ENCODE results near the gene MPST. TPM values are rescaled to one million over a fixed set of nuclear protein-coding genes. Genes with fewer than 3 reads are reported as not detected.

MPST gene
- total RNA-seq, 1 experiment from 2014 or later, result 31.4 TPM

- no peak for TF ChIP-seq TCF7L2 (IDR thresholded peaks at IDR 0.05; ENCODE audit: low read depth, low read length)
- TF ChIP-seq POLR2AphosphoS5 (IDR thresholded peaks at IDR 0.05; ENCODE audit: low read depth, low read length), result no peak
- TF ChIP-seq SIN3A (IDR thresholded peaks at IDR 0.05; ENCODE audit: borderline replicate concordance, insufficient read depth, low read depth, low read length), result no peak
- TF ChIP-seq, protein P1, sequence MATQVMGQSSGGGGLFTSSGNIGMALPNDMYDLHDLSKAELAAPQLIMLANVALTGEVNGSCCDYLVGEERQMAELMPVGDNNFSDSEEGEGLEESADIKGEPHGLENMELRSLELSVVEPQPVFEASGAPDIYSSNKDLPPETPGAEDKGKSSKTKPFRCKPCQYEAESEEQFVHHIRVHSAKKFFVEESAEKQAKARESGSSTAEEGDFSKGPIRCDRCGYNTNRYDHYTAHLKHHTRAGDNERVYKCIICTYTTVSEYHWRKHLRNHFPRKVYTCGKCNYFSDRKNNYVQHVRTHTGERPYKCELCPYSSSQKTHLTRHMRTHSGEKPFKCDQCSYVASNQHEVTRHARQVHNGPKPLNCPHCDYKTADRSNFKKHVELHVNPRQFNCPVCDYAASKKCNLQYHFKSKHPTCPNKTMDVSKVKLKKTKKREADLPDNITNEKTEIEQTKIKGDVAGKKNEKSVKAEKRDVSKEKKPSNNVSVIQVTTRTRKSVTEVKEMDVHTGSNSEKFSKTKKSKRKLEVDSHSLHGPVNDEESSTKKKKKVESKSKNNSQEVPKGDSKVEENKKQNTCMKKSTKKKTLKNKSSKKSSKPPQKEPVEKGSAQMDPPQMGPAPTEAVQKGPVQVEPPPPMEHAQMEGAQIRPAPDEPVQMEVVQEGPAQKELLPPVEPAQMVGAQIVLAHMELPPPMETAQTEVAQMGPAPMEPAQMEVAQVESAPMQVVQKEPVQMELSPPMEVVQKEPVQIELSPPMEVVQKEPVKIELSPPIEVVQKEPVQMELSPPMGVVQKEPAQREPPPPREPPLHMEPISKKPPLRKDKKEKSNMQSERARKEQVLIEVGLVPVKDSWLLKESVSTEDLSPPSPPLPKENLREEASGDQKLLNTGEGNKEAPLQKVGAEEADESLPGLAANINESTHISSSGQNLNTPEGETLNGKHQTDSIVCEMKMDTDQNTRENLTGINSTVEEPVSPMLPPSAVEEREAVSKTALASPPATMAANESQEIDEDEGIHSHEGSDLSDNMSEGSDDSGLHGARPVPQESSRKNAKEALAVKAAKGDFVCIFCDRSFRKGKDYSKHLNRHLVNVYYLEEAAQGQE (IDR thresholded peaks at IDR 0.05; ENCODE audit: insufficient read depth in 1 of 2, low read depth in 2 of 2, low read length in 1 of 2), result no peak
- no peak for TF ChIP-seq CTCF (IDR thresholded peaks at IDR 0.05)
- Histone ChIP-seq H3K36me3 (ENCODE audit: control insufficient read depth, insufficient read depth, low read length) (no peaks in the 10 kb centered on the region), H3K4me3 (ENCODE audit: low read depth in 2 of 2, low read length in 2 of 2) (no peak overlapping the region), H3K9me3 (ENCODE audit: control insufficient read depth, insufficient read depth, low read depth, low read length) (no peaks in the 10 kb centered on the region), H3K27ac (ENCODE audit: low read length) (no peak overlapping the region), H3K27me3 (ENCODE audit: control insufficient read depth, insufficient read depth, low read length) (no peaks in the 10 kb centered on the region), H3K4me1 (ENCODE audit: control insufficient read depth, insufficient read depth, low read length) (peaks cover 4% of the 10 kb centered on the region)
- ATAC-seq (no peak), DNase-seq (ENCODE audit: low read depth, low spot score) (no peak)
- intact Hi-C loops (cut with micrococcal nuclease; ENCODE audit: unreplicated experiment) (no loop called here), in situ Hi-C loops (cut with HindIII; ENCODE audit: low pct_unique_long_range_greater_than_20kb, low sequenced_read_pairs) (no loop called here)
- ChIA-PET POLR2A (no interaction called here), CTCF (no interaction called here)
- no TSS peak for BruUV-seq (replicated peaks)
Observed at GRCh38 chr22:37011472-37011871, 8.1 kb upstream of the MPST start.

GRCh38 chr22:37012262-37012904 is 7.2 kb upstream of the MPST start:
- BruUV-seq (replicated peaks), result no TSS peak
- POLR2A ChIA-PET, result no interaction called here
- no peak overlapping the region for H3K27ac ChIP-seq (ENCODE audit: low read length)
- CTCF ChIA-PET, result interaction anchor here (0.9 kb wide), 1 partner anchor 9 kb away, joined by 3 read pairs; no protein-coding TSS in a partner anchor
- H3K4me3 ChIP-seq (ENCODE audit: low read depth in 2 of 2, low read length in 2 of 2), result no peak overlapping the region
- DNase-seq (ENCODE audit: low read depth, low spot score) (no peak), ATAC-seq (0 out of 2 replicates have a peak, but pooled peaks have one; percentile 33)
- TF ChIP-seq POLR2AphosphoS5 (IDR thresholded peaks at IDR 0.05; ENCODE audit: low read depth, low read length) (no peak), SIN3A (IDR thresholded peaks at IDR 0.05; ENCODE audit: borderline replicate concordance, insufficient read depth, low read depth, low read length) (no peak), TCF7L2 (IDR thresholded peaks at IDR 0.05; ENCODE audit: low read depth, low read length) (no peak)
- TF ChIP-seq, protein P1 (IDR thresholded peaks at IDR 0.05; ENCODE audit: insufficient read depth in 1 of 2, low read depth in 2 of 2, low read length in 1 of 2), result no peak
- peaks cover 4% of the 10 kb centered on the region for H3K4me1 ChIP-seq (ENCODE audit: control insufficient read depth, insufficient read depth, low read length)
- in situ Hi-C loops (cut with HindIII; ENCODE audit: low pct_unique_long_range_greater_than_20kb, low sequenced_read_pairs) (no loop called here), intact Hi-C loops (cut with micrococcal nuclease; ENCODE audit: unreplicated experiment) (no loop called here)
- H3K27me3 ChIP-seq (ENCODE audit: control insufficient read depth, insufficient read depth, low read length), result no peaks in the 10 kb centered on the region
- H3K36me3 ChIP-seq (ENCODE audit: control insufficient read depth, insufficient read depth, low read length), result no peaks in the 10 kb centered on the region
- no peaks in the 10 kb centered on the region for H3K9me3 ChIP-seq (ENCODE audit: control insufficient read depth, insufficient read depth, low read depth, low read length)

All from Panc1 (cell line).